ENCODE measurements around the gene ENO1. TPM values are rescaled to one million over a fixed set of nuclear protein-coding genes. Genes with fewer than 3 reads are reported as not detected.
A peak's percentile ranks its signal among the peaks of the same experiment; 100 is the strongest.

ENO1 gene
- total RNA-seq, 4 donors from 2014 or later = 355 to 741 (median 478) TPM

DNA sequence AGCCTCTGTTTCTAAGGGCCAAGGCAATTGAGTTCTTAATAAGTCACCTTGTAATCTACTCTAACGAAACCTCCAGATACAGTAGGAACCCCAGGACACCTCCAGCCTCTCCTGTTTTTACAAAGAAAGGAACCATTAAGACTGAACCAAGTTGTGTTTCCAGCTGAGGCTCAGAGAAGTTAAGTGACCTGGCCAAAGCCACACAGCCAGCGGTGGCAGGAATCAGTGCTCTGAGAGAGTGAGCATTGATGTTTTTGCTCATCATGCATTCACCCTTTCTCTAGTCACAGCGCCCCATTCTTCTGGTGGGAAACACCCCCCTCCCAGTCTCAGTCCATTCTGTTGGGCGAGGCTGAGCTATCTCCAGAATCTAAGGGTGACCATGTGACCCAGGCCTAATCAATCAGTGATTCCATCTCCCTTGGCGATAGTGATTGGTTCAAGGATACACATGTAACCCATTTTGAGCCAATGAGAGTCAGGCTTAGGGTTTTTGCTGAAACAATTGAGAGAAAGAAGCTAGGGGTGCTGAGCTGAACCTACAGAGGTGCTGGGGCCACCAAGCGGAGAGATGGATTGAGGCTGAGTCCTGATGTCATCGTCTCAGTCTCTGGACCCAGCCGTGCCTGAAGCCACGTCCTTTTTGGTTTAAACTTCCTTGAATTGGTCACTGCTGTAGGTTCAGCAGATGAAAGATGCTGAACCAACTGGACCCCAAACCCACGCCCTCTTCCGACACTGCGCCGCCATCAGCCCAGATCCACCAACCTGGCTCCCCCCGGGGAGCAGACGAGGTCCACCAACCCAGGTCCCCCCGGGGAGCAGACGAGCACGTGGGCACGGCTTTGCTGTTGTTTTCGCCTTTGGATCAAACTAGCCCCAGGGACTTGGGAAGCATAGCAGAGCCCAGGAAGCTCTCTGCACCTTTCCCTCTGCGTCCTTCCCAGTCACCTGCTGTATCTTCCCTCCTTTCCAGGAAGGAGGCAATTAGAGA is 33.1 kb downstream of the ENO1 start:
- 87 to 94% methylated on average over 15 to 21 of the region's 21 CpGs for WGBS, 2 donors
- intact Hi-C loops (cut with DNase I) = loop anchor here (10.0 kb wide), 1 partner anchor 291 kb away; no protein-coding TSS in a partner anchor

DNA sequence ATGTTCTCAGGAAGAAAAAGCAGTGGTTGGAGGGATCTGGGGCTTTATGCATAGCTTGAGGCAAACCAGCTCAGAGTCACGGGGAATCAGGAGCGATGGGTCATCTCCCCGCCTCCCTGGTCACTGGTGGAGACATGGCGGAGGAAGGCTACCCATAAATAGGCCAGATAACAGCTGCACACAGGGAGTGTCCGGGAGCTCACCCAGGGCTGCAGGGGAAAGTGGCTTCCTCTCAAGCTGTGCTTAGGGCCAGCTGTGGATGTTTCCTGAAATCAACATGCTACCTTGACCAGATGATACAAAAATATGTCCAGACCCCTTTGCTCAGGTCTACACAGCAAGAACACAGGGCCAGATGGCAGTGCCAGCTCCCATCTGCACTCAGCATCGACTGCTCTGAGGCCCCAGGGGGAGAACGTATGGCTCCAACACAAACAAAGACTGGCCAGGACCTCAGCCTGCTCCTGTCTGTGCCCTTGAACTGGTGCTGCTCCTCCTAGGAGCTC is 33.9 kb downstream of the ENO1 start:
- peaks cover 25 to 30% of the 10 kb centered on the region in 2 donors for H3K4me1 ChIP-seq
- intact Hi-C loops (cut with DNase I) = loop anchor here (10.0 kb wide), 1 partner anchor 290 kb away; no protein-coding TSS in a partner anchor
- peak overlapping the region; percentile 3 to 58 (median 23) for H3K27ac ChIP-seq
- no peaks in the 10 kb centered on the region for H3K9me3 ChIP-seq
- no peaks in the 10 kb centered on the region for H3K36me3 ChIP-seq
- no peaks in the 10 kb centered on the region for H3K27me3 ChIP-seq
- TF ChIP-seq POLR2A (IDR thresholded peaks at IDR 0.05) = no peak
- TF ChIP-seq, protein P1, sequence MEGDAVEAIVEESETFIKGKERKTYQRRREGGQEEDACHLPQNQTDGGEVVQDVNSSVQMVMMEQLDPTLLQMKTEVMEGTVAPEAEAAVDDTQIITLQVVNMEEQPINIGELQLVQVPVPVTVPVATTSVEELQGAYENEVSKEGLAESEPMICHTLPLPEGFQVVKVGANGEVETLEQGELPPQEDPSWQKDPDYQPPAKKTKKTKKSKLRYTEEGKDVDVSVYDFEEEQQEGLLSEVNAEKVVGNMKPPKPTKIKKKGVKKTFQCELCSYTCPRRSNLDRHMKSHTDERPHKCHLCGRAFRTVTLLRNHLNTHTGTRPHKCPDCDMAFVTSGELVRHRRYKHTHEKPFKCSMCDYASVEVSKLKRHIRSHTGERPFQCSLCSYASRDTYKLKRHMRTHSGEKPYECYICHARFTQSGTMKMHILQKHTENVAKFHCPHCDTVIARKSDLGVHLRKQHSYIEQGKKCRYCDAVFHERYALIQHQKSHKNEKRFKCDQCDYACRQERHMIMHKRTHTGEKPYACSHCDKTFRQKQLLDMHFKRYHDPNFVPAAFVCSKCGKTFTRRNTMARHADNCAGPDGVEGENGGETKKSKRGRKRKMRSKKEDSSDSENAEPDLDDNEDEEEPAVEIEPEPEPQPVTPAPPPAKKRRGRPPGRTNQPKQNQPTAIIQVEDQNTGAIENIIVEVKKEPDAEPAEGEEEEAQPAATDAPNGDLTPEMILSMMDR (IDR thresholded peaks at IDR 0.05) = no peak
- 58 to 60% methylated on average over 7 of the region's 7 CpGs for WGBS, 2 donors
- H3K4me3 ChIP-seq (replicated peaks in 1 of 3) = no peak overlapping the region
- no peak for DNase-seq

More for the DNA sequence above, 33.1 kb downstream of the ENO1 start:
- Histone ChIP-seq H3K27me3 (no peaks in the 10 kb centered on the region), H3K4me3 (replicated peaks in 1 of 3) (no peak overlapping the region), H3K9me3 (no peaks in the 10 kb centered on the region), H3K4me1 (peaks cover 25 to 30% of the 10 kb centered on the region in 2 donors), H3K27ac (peak overlapping the region in 2 of 3 donors; percentile 23 to 58), H3K36me3 (no peaks in the 10 kb centered on the region)
- no peak for DNase-seq
- TF ChIP-seq POLR2A (IDR thresholded peaks at IDR 0.05) = no peak
- TF ChIP-seq, protein P1 (IDR thresholded peaks at IDR 0.05) = no peak

DNA sequence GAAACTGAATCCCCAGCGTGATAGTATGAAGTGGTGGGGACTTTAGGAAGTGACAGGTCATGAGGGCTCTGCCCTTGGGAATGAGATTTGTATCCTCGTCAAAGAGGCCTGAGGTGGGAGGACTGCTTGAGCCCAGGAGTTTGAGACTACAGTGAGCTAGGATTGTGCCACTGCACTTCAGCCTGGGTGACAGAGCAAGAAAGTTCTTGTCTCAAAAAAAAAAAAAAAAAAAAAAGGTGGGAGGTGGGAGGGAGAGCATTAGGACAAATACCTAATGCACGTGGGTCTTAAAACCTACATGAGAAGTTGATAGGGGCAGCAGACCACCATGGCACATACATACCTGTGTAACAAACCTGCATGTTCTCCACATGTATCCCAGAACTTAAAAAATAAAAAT is 37.1 kb downstream of the ENO1 start:
- Histone ChIP-seq H3K9me3 (no peaks in the 10 kb centered on the region), H3K4me1 (peaks cover 11 to 16% of the 10 kb centered on the region in 2 donors), H3K27me3 (no peaks in the 10 kb centered on the region), H3K4me3 (replicated peaks in 1 of 3) (no peak overlapping the region), H3K36me3 (no peaks in the 10 kb centered on the region), H3K27ac (no peak overlapping the region)
- no peak for DNase-seq
- no peak for TF ChIP-seq POLR2A (IDR thresholded peaks at IDR 0.05)
- TF ChIP-seq, protein P1 (IDR thresholded peaks at IDR 0.05) = no peak
- intact Hi-C loops (cut with DNase I) = loop anchor here (10.0 kb wide), 1 partner anchor 287 kb away; no protein-coding TSS in a partner anchor
- 90 to 93% methylated on average over 3 of the region's 3 CpGs for WGBS, 2 donors

DNA sequence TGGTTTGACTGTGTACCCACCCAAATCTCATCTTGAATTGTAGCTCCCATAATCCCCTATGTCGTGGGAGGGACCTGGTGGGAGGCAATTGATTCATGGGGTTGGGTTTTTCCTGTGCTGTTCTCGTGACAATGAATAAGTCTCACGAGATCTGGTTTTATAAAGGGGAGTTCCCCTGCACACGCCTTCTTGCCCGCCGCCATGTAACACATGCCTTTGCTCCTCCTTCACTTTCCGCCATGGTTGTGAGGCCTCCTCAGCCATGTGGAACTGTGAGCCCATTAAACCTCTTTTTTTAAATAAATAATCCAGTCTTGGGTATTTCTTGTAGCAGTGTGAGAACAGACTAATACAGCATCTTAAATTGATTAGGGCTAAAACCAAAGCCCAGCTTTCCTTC is 38.5 kb downstream of the ENO1 start:
- 97% methylated on average over 7 of the region's 7 CpGs for WGBS, 2 donors
- Histone ChIP-seq H3K4me3 (replicated peaks in 1 of 3) (no peak overlapping the region), H3K4me1 (peaks cover 8 to 11% of the 10 kb centered on the region in 2 donors), H3K27ac (no peak overlapping the region), H3K9me3 (no peaks in the 10 kb centered on the region), H3K36me3 (no peaks in the 10 kb centered on the region), H3K27me3 (no peaks in the 10 kb centered on the region)
- intact Hi-C loops (cut with DNase I) = loop anchor here (10.0 kb wide), 1 partner anchor 285 kb away; no protein-coding TSS in a partner anchor
- TF ChIP-seq, protein P1 (IDR thresholded peaks at IDR 0.05) = no peak
- TF ChIP-seq POLR2A (IDR thresholded peaks at IDR 0.05) = no peak
- no peak for DNase-seq
